Vagina (tissue), 2 donors: ENCODE measurements around the gene RUFY3.

Source experiments
- CTCF ChIP-seq, 3 experiments: fragments of 450-650 bp in 2 of 3; fragments of 200-600 bp in 1 of 3; sonication (generic) in 1 of 3; IDR thresholded peaks; one replicate each; pipeline ENCODE4 v1.5.1; 2017 to 2019; ENCODE audit warnings: antibody characterized with exemption in 3 of 3, mild to moderate bottlenecking in 2 of 3, moderate library complexity in 2 of 3
- POLR2A ChIP-seq, 2 donors: fragments of 450-650 bp; IDR thresholded peaks; one replicate each; pipeline ENCODE4 v1.6.1; 2017; ENCODE audit warnings: antibody characterized with exemption in 2 of 2, mild to moderate bottlenecking in 2 of 2, moderate library complexity in 2 of 2
- POLR2AphosphoS5 ChIP-seq, 2 donors: sonication (generic); formaldehyde crosslinking; IDR thresholded peaks; one replicate each; pipeline ENCODE4 v1.9.0; 2017; ENCODE audit warnings: antibody characterized with exemption in 2 of 2, mild to moderate bottlenecking in 2 of 2, low read depth in 1 of 2; ENCODE audit not compliant: insufficient read depth in 1 of 2

GRCh38 chr4:70691661-70692060 lies 30.1 kb upstream of the RUFY3 start:
- TF ChIP-seq POLR2A (IDR thresholded peaks at IDR 0.05) (no peak), POLR2AphosphoS5 (IDR thresholded peaks at IDR 0.05; ENCODE audit: insufficient read depth in 1 of 2, low read depth in 1 of 2) (no peak), CTCF (IDR thresholded peaks at IDR 0.05) (no peak)
